Right lobe of liver (tissue), 6 donors: Measurements from ENCODE around the gene C4orf50. TPM values are rescaled to one million over a fixed set of nuclear protein-coding genes. Genes with fewer than 3 reads are reported as not detected.
A peak's percentile ranks its signal among the peaks of the same experiment; 100 is the strongest.

Source experiments
- ATAC-seq, 4 donors: fragments of 200-7000 bp; cut with Tn5 transposase; one replicate each; pipeline ENCODE4 v1.9.1; 2020; ENCODE audit warnings: mild to moderate bottlenecking in 4 of 4, moderate library complexity in 4 of 4
- DNase-seq, 3 donors: peaks; one replicate each; pipeline ENCODE4 v3.0.0-alpha.2; 2020
- H3K27ac ChIP-seq, 3 donors: fragments of 200-600 bp; one replicate each; pipeline ENCODE4 v1.8.0; 2022
- H3K27me3 ChIP-seq, 2 donors: fragments of 200-600 bp; one replicate each; pipeline ENCODE4 v1.8.0; 2022
- H3K36me3 ChIP-seq, 4 donors: fragments of 200-600 bp; sonication (generic) in 1 of 4; one replicate each; pipeline versions ENCODE4 v1.5.1 to v1.8.0; 2017 to 2022; ENCODE audit warnings: control low read depth in 1 of 4
- H3K4me1 ChIP-seq, 4 donors: fragments of 200-600 bp; sonication (generic) in 1 of 4; one replicate each; pipeline versions ENCODE4 v1.5.1 to v1.8.0; 2017 to 2022; ENCODE audit warnings: control low read depth in 1 of 4
- H3K4me3 ChIP-seq, 3 donors: fragments of 200-600 bp; one replicate each; pipeline ENCODE4 v1.8.0; 2022
- H3K9me3 ChIP-seq, 4 donors: fragments of 200-600 bp; sonication (generic) in 1 of 4; one replicate each; pipeline versions ENCODE4 v1.5.1 to v1.8.0; 2017 to 2022; ENCODE audit warnings: control low read depth in 1 of 4
- CTCF ChIP-seq, 4 donors: fragments of 200-600 bp in 3 of 4; fragments of 450-650 bp in 1 of 4; IDR thresholded peaks; one replicate each; pipeline versions ENCODE4 v1.5.1 to v1.8.0; 2016 to 2022; ENCODE audit warnings: antibody characterized with exemption in 4 of 4, mild to moderate bottlenecking in 2 of 4
- POLR2A ChIP-seq: fragments of 450-650 bp; IDR thresholded peaks from one replicate; pipeline ENCODE4 v1.6.1; 2017; ENCODE audit warnings: antibody characterized with exemption, mild to moderate bottlenecking
- WGBS: methylation state at CpG from one replicate; pipeline ENCODE4 v1.1.6; 2018; ENCODE audit warnings: low coverage, low lambda C conversion rate; ENCODE audit not compliant: insufficient coverage; ENCODE audit errors: missing lambda C conversion rate; 5-methylcytosine and 5-hydroxymethylcytosine counted together
- intact Hi-C, 2 donors: fragments of 100-400 bp; cut with DNase I; formaldehyde crosslinking; loops; one replicate each; pipeline versions ENCODE4 v1.11.2 to v1.14.1; 2022
- total RNA-seq, 6 experiments: library from RNA; depleted of rRNA in 2 of 6; stranded (reverse); fragments of >200 nt in 2 of 6; fragmentation: NEBNext Ultra II Directional in 3 of 6; extraction: Animal tissue kit (Norgen Biotek cat#: 25700) in 3 of 6; gene quantifications; one replicate each; pipeline versions ENCODE4 v1.1.0 to v1.2.4, GENCODE V29; 2016 to 2023
- donor health status: DM: no; HTN: yes; CAD: no.
- donor health status: DM: no; HTN: no; CAD: no.
- donor health status: DM: no; HTN: no; CAD: no.
- donor health status: DM: no; HTN: yes; CAD: no.
- donor health status: DM: no; HTN: yes; CAD: no.

The C4orf50 gene
- total RNA-seq, 6 experiments from 2014 or later: under 0.01 to 0.06 TPM; not detected in 4

DNA sequence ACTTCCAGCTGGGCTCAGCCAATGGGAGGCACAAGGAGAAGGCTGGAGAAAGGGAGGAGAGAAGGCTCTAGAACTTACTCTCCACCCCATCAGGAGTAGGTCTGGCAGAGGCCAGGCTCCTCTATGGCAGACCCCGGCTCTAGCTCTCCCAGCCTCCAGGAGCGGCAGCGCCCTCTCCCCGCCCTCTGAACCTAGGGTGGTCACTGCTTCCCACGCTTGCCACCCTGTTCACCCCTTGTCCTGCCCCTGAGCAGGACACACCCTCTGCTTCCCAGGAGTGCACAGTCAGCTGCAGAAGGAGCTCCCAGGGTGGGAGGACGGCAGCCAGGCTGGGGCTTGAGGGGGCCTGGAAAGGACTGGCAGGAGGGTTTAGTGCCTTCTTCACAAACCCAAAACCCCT lies 72.3 kb downstream of the C4orf50 start:
- Histone ChIP-seq H3K27me3 (no peaks in the 10 kb centered on the region), H3K27ac (no peak overlapping the region), H3K4me3 (no peak overlapping the region), H3K36me3 (no peaks in the 10 kb centered on the region), H3K9me3 (no peaks in the 10 kb centered on the region), H3K4me1 (no peaks in the 10 kb centered on the region)
- DNase-seq (no peak), ATAC-seq (peak in 1 of 4 donors; percentile 16)
- intact Hi-C loops: no loop called here
- 84% methylated on average over 5 of the region's 6 CpGs for WGBS
- TF ChIP-seq CTCF (IDR thresholded peaks at IDR 0.05): no peak

- no peaks in the 10 kb centered on the region for H3K36me3 ChIP-seq
- intact Hi-C loops: no loop called here
- no peaks in the 10 kb centered on the region for H3K27me3 ChIP-seq
- TF ChIP-seq POLR2A (no peak), CTCF (IDR thresholded peaks at IDR 0.05) (no peak)
- H3K9me3 ChIP-seq: no peaks in the 10 kb centered on the region
- no peaks in the 10 kb centered on the region for H3K4me1 ChIP-seq
- DNase-seq (no peak), ATAC-seq (no peak)
- H3K27ac ChIP-seq: no peak overlapping the region
- 87% methylated on average over 3 of the region's 11 CpGs for WGBS
- no peak overlapping the region for H3K4me3 ChIP-seq
These were observed 73.1 kb downstream of the C4orf50 start for GRCh38 chr4:5945171-5945570.

DNA sequence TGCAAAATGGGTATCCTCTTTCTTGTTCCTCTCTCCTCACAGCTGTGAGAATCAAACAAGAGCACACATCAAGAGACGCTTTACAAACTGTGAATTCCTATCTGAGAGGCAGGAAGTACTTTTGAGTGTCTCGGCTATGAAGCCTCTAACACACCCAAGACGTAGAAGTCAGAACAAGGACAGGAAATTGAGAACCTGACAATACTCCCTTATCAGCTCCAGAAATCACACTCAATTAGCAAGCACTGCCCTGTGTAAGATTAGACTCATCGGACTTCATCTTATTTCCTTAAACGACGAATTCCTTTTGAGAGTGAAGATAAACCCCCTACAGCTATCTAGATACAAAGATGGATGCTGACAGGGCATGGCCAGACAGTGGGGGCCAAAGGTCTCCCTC lies 74.7 kb downstream of the C4orf50 start:
- no peak for ATAC-seq
- TF ChIP-seq CTCF (IDR thresholded peaks at IDR 0.05): no peak
- TF ChIP-seq POLR2A: no peak
- Histone ChIP-seq H3K27me3 (no peaks in the 10 kb centered on the region), H3K4me3 (no peak overlapping the region), H3K36me3 (no peaks in the 10 kb centered on the region), H3K4me1 (no peaks in the 10 kb centered on the region), H3K9me3 (no peaks in the 10 kb centered on the region), H3K27ac (no peak overlapping the region)
- intact Hi-C loops: no loop called here
- DNase-seq: no peak
- WGBS: 32% methylated on average over 6 of the region's 6 CpGs

GRCh38 chr4:5942947-5943346 lies 75.3 kb downstream of the C4orf50 start:
- 25% methylated on average over 9 of the region's 9 CpGs for WGBS
- no peak for TF ChIP-seq CTCF (IDR thresholded peaks at IDR 0.05)
- TF ChIP-seq POLR2A: no peak
- Histone ChIP-seq H3K27me3 (no peaks in the 10 kb centered on the region), H3K27ac (no peak overlapping the region), H3K4me1 (no peaks in the 10 kb centered on the region), H3K36me3 (no peaks in the 10 kb centered on the region), H3K4me3 (no peak overlapping the region), H3K9me3 (no peaks in the 10 kb centered on the region)
- DNase-seq (peak in 1 of 3 donors; percentile 37), ATAC-seq (peak; percentile 38 to 84 (median 73))
- intact Hi-C loops: no loop called here

- 24% methylated on average over 5 of the region's 6 CpGs for WGBS
- DNase-seq: no peak
These were observed 76.6 kb downstream of the C4orf50 start for GRCh38 chr4:5941601-5942000.

More at GRCh38 chr4:5941601-5942000, 76.6 kb downstream of the C4orf50 start:
- ATAC-seq: no peak
- no peak overlapping the region for H3K4me3 ChIP-seq
- no peaks in the 10 kb centered on the region for H3K27me3 ChIP-seq
- H3K9me3 ChIP-seq: no peaks in the 10 kb centered on the region
- no peaks in the 10 kb centered on the region for H3K4me1 ChIP-seq
- intact Hi-C loops: no loop called here
- no peak overlapping the region for H3K27ac ChIP-seq
- H3K36me3 ChIP-seq: no peaks in the 10 kb centered on the region
- no peak for TF ChIP-seq CTCF (IDR thresholded peaks at IDR 0.05)
- no peak for TF ChIP-seq POLR2A
